IMR-90 (cell line): ENCODE measurements around the gene ARHGEF10L. TPM values are rescaled to one million over a fixed set of nuclear protein-coding genes. Genes with fewer than 3 reads are reported as not detected.

Experiments
- ATAC-seq: fragments of 200-7000 bp; cut with Tn5 transposase; 2 replicates; pipeline ENCODE4 v1.9.1; 2020; ENCODE audit warnings: low read depth, mild to moderate bottlenecking, moderate library complexity
- BruUV-seq: library from RNA; stranded (reverse); fragments of 400-500 nt; replicated peaks from 2 replicates; lab custom pipeline; 2021; lab: Mats Ljungman, UMichigan
- CTCF ChIA-PET: fragments of 300-600 bp; formaldehyde crosslinking; extraction: SDS; loops from one replicate; lab custom pipeline; 2021; ENCODE audit warnings: antibody characterized with exemption; lab: Yijun Ruan, JAX
- POLR2A ChIA-PET: fragments of 300-600 bp; sonication (Branson Sonifier 250); formaldehyde crosslinking; loops from one replicate; lab custom pipeline; 2022; ENCODE audit warnings: antibody characterized with exemption; ENCODE audit not compliant: unreplicated experiment; lab: Charles Lee
- DNase-seq: peaks from one replicate; pipeline ENCODE4 v3.0.0; 2013
- H2AFZ ChIP-seq: replicated peaks from 2 replicates; pipeline ENCODE3; 2013; ENCODE audit warnings: low read length, mild to moderate bottlenecking; ENCODE audit not compliant: poor library complexity
- H2AK5ac ChIP-seq: 2 replicates; pipeline ENCODE4 v1.6.1; 2013; ENCODE audit warnings: low read depth, low read length, inconsistent platforms
- H2AK9ac ChIP-seq: replicated peaks from 2 replicates; pipeline ENCODE3; 2013; ENCODE audit warnings: mild to moderate bottlenecking, low read depth, low read length, moderate library complexity; ENCODE audit not compliant: poor library complexity
- H2BK120ac ChIP-seq: 2 replicates; pipeline ENCODE4 v1.6.1; 2013; ENCODE audit warnings: low read depth, low read length, inconsistent platforms
- H2BK15ac ChIP-seq: 3 replicates; pipeline ENCODE4 v1.6.1; 2013; ENCODE audit warnings: low read depth, low read length, inconsistent platforms
- H2BK20ac ChIP-seq: 2 replicates; pipeline ENCODE4 v1.6.1; 2013; ENCODE audit warnings: low read depth, mild to moderate bottlenecking, inconsistent platforms, low read length, moderate library complexity
- H2BK5ac ChIP-seq: 2 replicates; pipeline ENCODE4 v1.6.1; 2013; ENCODE audit warnings: mild to moderate bottlenecking, low read depth, low read length, inconsistent platforms; ENCODE audit not compliant: poor library complexity, severe bottlenecking
- H3K14ac ChIP-seq: replicated peaks from 2 replicates; pipeline ENCODE4 v1.6.1; 2013; ENCODE audit warnings: low read depth, low read length, inconsistent platforms
- H3K18ac ChIP-seq: 2 replicates; pipeline ENCODE4 v1.6.1; 2013; ENCODE audit warnings: low read depth, low read length, control low read depth
- H3K23ac ChIP-seq: 2 replicates; pipeline ENCODE4 v1.6.1; 2013; ENCODE audit warnings: low read depth, low read length, inconsistent platforms
- H3K27ac ChIP-seq: 2 replicates; pipeline ENCODE4 v1.5.1; 2013; ENCODE audit warnings: mild to moderate bottlenecking, control low read depth, low read length; ENCODE audit not compliant: insufficient read depth
- H3K27me3 ChIP-seq: 2 replicates; pipeline ENCODE4 v1.6.1; 2013; ENCODE audit warnings: low read length; ENCODE audit not compliant: control insufficient read depth, insufficient read depth
- H3K36me3 ChIP-seq: 2 replicates; pipeline ENCODE4 v1.6.1; 2013; ENCODE audit warnings: low read length, mixed read lengths; ENCODE audit not compliant: control insufficient read depth, insufficient read depth
- H3K4ac ChIP-seq: 2 replicates; pipeline ENCODE4 v1.6.1; 2013; ENCODE audit warnings: low read depth, low read length, inconsistent platforms
- H3K4me1 ChIP-seq: 2 replicates; pipeline ENCODE4 v1.6.1; 2013; ENCODE audit warnings: low read length, mixed read lengths; ENCODE audit not compliant: control insufficient read depth, insufficient read depth
- H3K4me2 ChIP-seq: 2 replicates; pipeline ENCODE4 v1.6.1; 2013; ENCODE audit warnings: low read depth, mild to moderate bottlenecking, control low read depth, low read length, moderate library complexity
- H3K4me3 ChIP-seq: 2 replicates; pipeline ENCODE4 v1.5.1; 2013; ENCODE audit warnings: low read depth, mild to moderate bottlenecking, control low read depth, low read length, moderate library complexity; ENCODE audit not compliant: insufficient read depth
- H3K56ac ChIP-seq: 2 replicates; pipeline ENCODE4 v1.6.1; 2013; ENCODE audit warnings: low read length, inconsistent platforms; ENCODE audit not compliant: insufficient read depth; ENCODE audit errors: extremely low read depth
- H3K79me1 ChIP-seq, 2 experiments: 2 replicates each; pipeline ENCODE4 v1.6.1; 2013; ENCODE audit warnings: low read length in 2 of 2, inconsistent platforms in 1 of 2, low read depth in 1 of 2
- H3K9ac ChIP-seq: 2 replicates; pipeline ENCODE4 v1.6.1; 2013; ENCODE audit warnings: low read depth, low read length, control low read depth
- H3K9me1 ChIP-seq: 2 replicates; pipeline ENCODE4 v1.6.1; 2013; ENCODE audit warnings: low read length, inconsistent platforms; ENCODE audit not compliant: insufficient read depth
- H3K9me3 ChIP-seq: 2 replicates; pipeline ENCODE4 v1.6.1; 2013; ENCODE audit warnings: low read length; ENCODE audit not compliant: control insufficient read depth, insufficient read depth
- H4K20me1 ChIP-seq: 2 replicates; pipeline ENCODE4 v1.6.1; 2013; ENCODE audit warnings: low read length, inconsistent platforms; ENCODE audit not compliant: insufficient read depth
- H4K5ac ChIP-seq: 2 replicates; pipeline ENCODE4 v1.6.1; 2013; ENCODE audit warnings: mild to moderate bottlenecking, low read depth, low read length, control low read depth
- H4K8ac ChIP-seq, 2 experiments: 2 replicates each; pipeline ENCODE4 v1.6.1; 2013; ENCODE audit warnings: low read depth in 2 of 2, low read length in 2 of 2, control low read depth in 1 of 2, inconsistent platforms in 1 of 2
- H4K91ac ChIP-seq: 2 replicates; pipeline ENCODE4 v1.6.1; 2013; ENCODE audit warnings: low read depth, low read length, inconsistent platforms; ENCODE audit not compliant: insufficient read depth
- CHD1 ChIP-seq: IDR thresholded peaks from 2 replicates; pipeline ENCODE4 v1.6.1; 2012; ENCODE audit warnings: low read depth, low read length, improper control_type of control experiment
- RFX5 ChIP-seq: IDR thresholded peaks from 2 replicates; pipeline ENCODE4 v1.8.0; 2012; ENCODE audit warnings: low read depth, mild to moderate bottlenecking, low read length, moderate library complexity
- WGBS, 2 experiments: methylation state at CpG; one replicate each; pipeline versions ENCODE4 v1.1.5 to v1.1.7; 2013; ENCODE audit warnings: missing lambda C conversion rate in 2 of 2; ENCODE audit not compliant: insufficient read length in 1 of 2; ENCODE audit errors: extremely low coverage in 2 of 2; 5-methylcytosine and 5-hydroxymethylcytosine counted together
- dilution Hi-C: fragments of 300-500 bp; cut with HindIII; formaldehyde crosslinking; loops from one replicate; pipeline ENCODE4 v1.14.3; 2018; ENCODE audit warnings: low sequenced_read_pairs; ENCODE audit not compliant: unreplicated experiment
- in situ Hi-C: fragments of 300-500 bp; cut with MboI; formaldehyde crosslinking; loops from 3 replicates; pipeline ENCODE4 v1.14.3; 2019; ENCODE audit warnings: low sequenced_read_pairs, inconsistent platforms, mixed read lengths
- intact Hi-C: fragments of 100-400 bp; cut with micrococcal nuclease; formaldehyde crosslinking; loops from 2 replicates; pipeline ENCODE4 v1.10.0; 2022
- polyA plus RNA-seq, 3 experiments: library from polyadenylated mRNA; depleted of rRNA; stranded (reverse); fragments of >200 nt; gene quantifications; 2 replicates each; pipeline ENCODE4 v1.2.3, GENCODE V29; 2012; ENCODE audit warnings: low replicate concordance in 1 of 3
- total RNA-seq: library from RNA; depleted of rRNA; stranded (reverse); fragments of >200 nt; gene quantifications from 2 replicates; pipeline ENCODE4 v1.2.3, GENCODE V29; 2012

The ARHGEF10L gene
- total and polyA plus RNA-seq, 2 of the 4 experiments (the other 2 are of a cell fraction): 4.8 to 12.4 TPM

GRCh38 chr1:17680308-17680707 is 140.8 kb downstream of the ARHGEF10L start:
- Histone ChIP-seq H2BK20ac (no peak overlapping the region), H3K27ac (no peak overlapping the region), H3K4ac (no peak overlapping the region), H4K91ac (no peak overlapping the region), H3K79me1 (peaks cover 6 to 8% of the 10 kb centered on the region in 2 experiments; a peak in 3 of 4 replicates), H3K18ac (no peak overlapping the region), H3K36me3 (peaks cover 2% of the 10 kb centered on the region; the same call in 1 of the 2 replicates), H3K23ac (no peak overlapping the region), H3K9me1 (peaks cover 10% of the 10 kb centered on the region), H4K5ac (no peak overlapping the region), H3K56ac (no peak overlapping the region), H3K4me1 (no peaks in the 10 kb centered on the region), H2BK120ac (no peak overlapping the region), H2BK5ac (no peak overlapping the region), H4K8ac (no peak overlapping the region), H2BK15ac (no peak overlapping the region), H2AFZ (no peak overlapping the region), H3K27me3 (no peaks in the 10 kb centered on the region), H4K20me1 (peaks cover 11% of the 10 kb centered on the region), H3K4me2 (no peak overlapping the region), H3K14ac (no peak overlapping the region), H2AK9ac (no peak overlapping the region), H2AK5ac (no peak overlapping the region), H3K9me3 (no peaks in the 10 kb centered on the region), H3K9ac (no peak overlapping the region), H3K4me3 (no peak overlapping the region)
- intact Hi-C loops (no loop called here), dilution Hi-C loops (no loop called here), in situ Hi-C loops (no loop called here)
- POLR2A ChIA-PET: no interaction called here
- WGBS, 2 experiments: 80% methylated on average over 2 of the region's 10 CpGs; no CpG with 5 or more reads in 1 of the 2 experiments
- CTCF ChIA-PET: interaction anchor here (0.7 kb wide), 1 partner anchor 361 kb away, joined by 4 read pairs; no protein-coding TSS in a partner anchor
- ATAC-seq: no peak
- BruUV-seq: no TSS peak
- DNase-seq: no peak
- no peak for TF ChIP-seq CHD1
- no peak for TF ChIP-seq RFX5
